AG10803 (cell line): ENCODE results near the gene FHDC1.

Experiments
- DNase-seq: peaks from one replicate; pipeline ENCODE4 v3.0.0; 2010; ENCODE audit warnings: low read depth
- H3K4me3 ChIP-seq: 2 replicates; pipeline ENCODE4 v1.5.1; 2011; ENCODE audit warnings: mild to moderate bottlenecking, low read length, control low read depth
- CTCF ChIP-seq: conservative IDR thresholded peaks from 2 replicates; pipeline ENCODE4 v1.5.1; 2011; ENCODE audit warnings: mild to moderate bottlenecking, low read length, control low read depth, inconsistent platforms

FHDC1 gene

GRCh38 chr4:152929888-152930287 is 6.2 kb upstream of the FHDC1 start:
- H3K4me3 ChIP-seq = no peak overlapping the region
- no peak for DNase-seq
- no peak for TF ChIP-seq CTCF

GRCh38 chr4:152935143-152935542 is 980 bp upstream of the FHDC1 start:
- no peak for TF ChIP-seq CTCF
- DNase-seq = no peak
- no peak overlapping the region for H3K4me3 ChIP-seq

- no peak for TF ChIP-seq CTCF
- H3K4me3 ChIP-seq = peak overlapping the region; percentile 57
- DNase-seq = peak; percentile 19
Measured at GRCh38 chr4:152936446-152937335, 568 bp downstream of the FHDC1 start.

GRCh38 chr4:152937336-152938236 is 1.5 kb downstream of the FHDC1 start:
- no peak for TF ChIP-seq CTCF
- DNase-seq = peak; percentile 26

GRCh38 chr4:152938237-152938947 is 2.3 kb downstream of the FHDC1 start:
- DNase-seq = no peak
- TF ChIP-seq CTCF = no peak
- H3K4me3 ChIP-seq = peak overlapping the region; percentile 58

More at GRCh38 chr4:152937336-152938236, 1.5 kb downstream of the FHDC1 start:
- H3K4me3 ChIP-seq = peak overlapping the region; percentile 58

GRCh38 chr4:152939621-152940020 is 3.5 kb downstream of the FHDC1 start:
- no peak for DNase-seq

More at GRCh38 chr4:152939621-152940020, 3.5 kb downstream of the FHDC1 start:
- no peak overlapping the region for H3K4me3 ChIP-seq
- no peak for TF ChIP-seq CTCF
